Activated CD4-positive, CD25-positive, alpha-beta regulatory T cell treated with anti-CD3 and anti-CD28 coated beads, Interleukin-2, amount 50 U/mL, for 72 hours (primary cell): ENCODE results near the gene RPL32.

Experiments used
- DNase-seq: peaks from one replicate; pipeline ENCODE4 v3.0.0; 2021

RPL32 gene

GRCh38 chr3:12832350-12833221, 8.8 kb downstream of the RPL32 start:
- no peak for DNase-seq

GRCh38 chr3:12831301-12831866, 10.0 kb downstream of the RPL32 start:
- no peak for DNase-seq

GRCh38 chr3:12830785-12831156, 10.6 kb downstream of the RPL32 start:
- DNase-seq, result no peak

GRCh38 chr3:12829886-12830784, 11.2 kb downstream of the RPL32 start:
- no peak for DNase-seq

GRCh38 chr3:12829404-12829803, 12.0 kb downstream of the RPL32 start:
- DNase-seq, result no peak

GRCh38 chr3:12828751-12829150, 12.6 kb downstream of the RPL32 start:
- DNase-seq, result no peak

- no peak for DNase-seq
Observed at GRCh38 chr3:12825156-12825555, 16.2 kb downstream of the RPL32 start.

- DNase-seq, result no peak
Observed at GRCh38 chr3:12824299-12824698, 17.1 kb downstream of the RPL32 start.

GRCh38 chr3:12822725-12823373, 18.5 kb downstream of the RPL32 start:
- no peak for DNase-seq

GRCh38 chr3:12818773-12819172, 22.6 kb downstream of the RPL32 start:
- no peak for DNase-seq

GRCh38 chr3:12818273-12818672, 23.1 kb downstream of the RPL32 start:
- DNase-seq, result no peak

GRCh38 chr3:12817343-12817710, 24.0 kb downstream of the RPL32 start:
- no peak for DNase-seq

GRCh38 chr3:12816521-12817342, 24.6 kb downstream of the RPL32 start:
- no peak for DNase-seq

GRCh38 chr3:12815719-12816118, 25.6 kb downstream of the RPL32 start:
- DNase-seq, result no peak

- DNase-seq, result no peak
Observed at GRCh38 chr3:12815078-12815477, 26.3 kb downstream of the RPL32 start.

- DNase-seq, result no peak
Observed at GRCh38 chr3:12813967-12814366, 27.4 kb downstream of the RPL32 start.

- no peak for DNase-seq
Observed at GRCh38 chr3:12812812-12813211, 28.6 kb downstream of the RPL32 start.

GRCh38 chr3:12810961-12811360, 30.4 kb downstream of the RPL32 start:
- no peak for DNase-seq

- DNase-seq, result peak; percentile 93
Observed at GRCh38 chr3:12810013-12810780, 31.2 kb downstream of the RPL32 start.

- DNase-seq, result no peak
Observed at GRCh38 chr3:12809435-12809834, 31.9 kb downstream of the RPL32 start.

- DNase-seq, result no peak
Observed at GRCh38 chr3:12809001-12809400, 32.4 kb downstream of the RPL32 start.
